ENCODE measurements around the gene CMTM6. TPM values are rescaled to one million over a fixed set of nuclear protein-coding genes. Genes with fewer than 3 reads are reported as not detected.
"Not testable (repeated sequence)": the region's sequence is repeated elsewhere in the genome, so short reads cannot be mapped to it uniquely, and the experiment has no call there.

The CMTM6 gene
- total RNA-seq, 1 donor: 119 TPM

DNA sequence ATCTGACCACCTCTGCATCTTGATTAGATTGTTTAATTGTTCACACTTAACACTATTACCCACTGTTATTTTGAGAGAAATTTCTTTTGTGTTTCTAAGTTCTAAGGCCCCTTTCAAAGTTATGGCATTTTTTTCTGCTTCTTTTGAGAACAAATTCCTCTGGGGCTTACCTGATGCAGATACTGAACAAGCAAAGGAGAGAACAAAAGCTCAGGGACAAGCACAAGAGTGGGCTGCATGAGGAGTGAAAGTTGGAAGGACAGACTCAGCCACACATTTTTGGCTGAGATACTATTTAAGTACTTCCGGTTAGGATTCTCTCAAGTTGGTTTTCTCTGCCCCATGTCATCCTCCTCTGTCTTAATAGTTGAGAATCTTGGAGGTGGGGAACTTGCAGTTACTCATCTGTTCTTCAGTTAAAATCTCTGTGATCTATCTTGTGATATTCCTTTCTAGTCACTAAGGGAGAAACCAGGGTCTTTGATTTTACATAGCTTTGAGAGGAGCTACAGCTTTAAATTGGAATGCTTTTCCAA, 54.7 kb downstream of the CMTM6 start:
- DNase-seq (ENCODE audit: low read depth): no peak
- TF ChIP-seq CTCF (IDR thresholded peaks at IDR 0.05; ENCODE audit: insufficient read depth, low read depth, low read length): no peak
- no peak overlapping the region for H3K4me3 ChIP-seq (ENCODE audit: low read depth, low read length)

DNA sequence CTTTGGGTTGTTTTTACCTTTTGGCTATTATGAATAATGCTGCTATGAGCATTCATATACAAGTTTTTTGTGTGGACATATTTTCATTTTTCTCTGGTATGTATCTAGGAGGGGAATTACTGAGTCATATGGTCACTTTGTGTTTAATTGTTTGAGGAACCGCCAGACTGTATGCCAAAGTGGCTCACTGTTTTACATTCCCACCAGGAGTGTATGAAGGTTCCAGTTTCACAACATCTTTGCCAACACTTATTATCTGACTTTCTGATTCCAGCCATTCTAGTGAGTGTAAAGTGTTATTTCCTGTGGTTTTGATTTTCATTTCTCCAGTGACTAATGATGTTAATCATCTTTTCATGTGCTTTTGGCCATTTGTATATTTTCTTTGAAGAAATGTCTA, 59.2 kb downstream of the CMTM6 start:
- no peak for TF ChIP-seq CTCF (IDR thresholded peaks at IDR 0.05; ENCODE audit: insufficient read depth, low read depth, low read length)
- peak; percentile 63 for DNase-seq (ENCODE audit: low read depth)
- H3K4me3 ChIP-seq (ENCODE audit: low read depth, low read length): no peak overlapping the region

DNA sequence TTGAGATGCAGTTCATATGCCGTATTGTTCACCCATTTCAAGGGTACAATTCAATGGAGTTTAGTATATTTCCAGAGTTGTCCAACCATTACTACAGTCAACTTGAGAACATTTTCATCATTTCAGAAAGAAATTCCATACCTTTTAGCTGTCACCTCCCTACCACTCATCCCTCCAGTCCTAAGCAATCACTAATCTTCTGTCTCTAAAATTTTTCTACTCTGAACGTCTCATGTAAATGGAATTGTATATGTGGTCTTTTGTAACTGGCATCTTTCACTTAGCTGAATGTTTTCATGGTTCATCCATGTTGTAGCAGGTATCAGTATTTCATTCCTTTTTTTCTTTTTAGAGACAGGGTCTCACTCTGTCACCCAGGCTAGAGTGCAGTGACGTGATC, 59.9 kb downstream of the CMTM6 start:
- H3K4me3 ChIP-seq (ENCODE audit: low read depth, low read length): no peak overlapping the region
- DNase-seq (ENCODE audit: low read depth): no peak
- TF ChIP-seq CTCF (IDR thresholded peaks at IDR 0.05; ENCODE audit: insufficient read depth, low read depth, low read length): no peak

GRCh38 chr3:32440611-32441350, 61.9 kb downstream of the CMTM6 start:
- TF ChIP-seq CTCF (IDR thresholded peaks at IDR 0.05; ENCODE audit: insufficient read depth, low read depth, low read length): no peak
- DNase-seq (ENCODE audit: low read depth): no peak
- H3K4me3 ChIP-seq (ENCODE audit: low read depth, low read length): no peak overlapping the region

DNA sequence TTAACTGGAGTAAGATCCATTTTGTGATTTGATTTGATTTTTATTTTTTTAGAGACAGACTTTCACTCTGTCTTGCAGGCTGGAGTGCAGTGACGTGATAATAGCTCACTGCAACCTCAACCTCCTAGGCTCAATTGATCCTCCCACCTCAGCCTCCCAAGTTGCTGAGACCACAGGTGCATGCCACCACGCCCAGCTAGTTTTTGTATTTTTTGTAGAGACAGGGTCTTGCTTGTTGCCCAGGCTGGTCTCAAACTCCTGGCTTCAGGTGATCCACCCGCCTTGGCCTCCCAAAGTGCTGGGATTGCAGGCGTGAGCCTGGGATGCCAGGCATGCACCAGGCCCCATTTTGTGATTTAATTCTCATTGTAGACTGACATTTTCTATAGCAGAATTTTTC, 63.2 kb downstream of the CMTM6 start:
- not testable (repeated sequence) for DNase-seq (ENCODE audit: low read depth); H3K4me3 ChIP-seq (ENCODE audit: low read depth, low read length)

DNA sequence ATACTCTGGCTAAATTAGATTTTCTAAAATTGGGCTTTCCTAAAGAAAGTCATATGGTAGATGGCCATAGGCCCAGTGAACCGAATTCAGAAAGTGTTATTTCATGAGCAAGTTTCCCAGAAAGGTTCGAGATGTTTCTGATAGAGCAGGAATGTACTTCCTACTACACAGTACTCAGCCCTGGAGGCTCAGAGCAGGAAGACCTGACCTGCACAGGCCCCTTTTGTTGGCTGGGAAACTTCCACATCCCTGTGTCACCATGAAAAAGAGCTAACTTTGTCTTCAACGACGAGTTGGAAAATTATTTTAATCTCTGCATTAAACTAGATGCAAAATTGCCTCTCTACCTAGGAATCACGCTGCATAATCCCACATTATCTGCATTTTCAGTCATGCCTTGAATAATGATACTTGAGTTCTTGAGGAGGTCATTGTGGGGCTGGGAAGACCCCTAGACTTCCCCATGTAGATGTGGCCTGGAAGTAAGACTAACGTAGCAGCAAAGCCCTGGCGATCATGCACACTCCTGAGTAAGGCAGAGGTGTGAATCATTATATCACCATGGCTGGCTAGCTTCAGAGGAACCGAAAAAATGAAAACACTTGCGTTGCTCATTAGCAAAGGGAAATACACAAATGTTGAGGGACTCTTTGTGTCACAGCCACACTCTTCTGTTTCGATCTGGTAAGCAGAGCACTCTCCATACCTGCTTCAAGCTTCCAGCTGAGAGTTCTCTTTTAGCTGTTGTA, 63.9 kb downstream of the CMTM6 start:
- DNase-seq (ENCODE audit: low read depth): no peak
- TF ChIP-seq CTCF (IDR thresholded peaks at IDR 0.05; ENCODE audit: insufficient read depth, low read depth, low read length): no peak
- no peak overlapping the region for H3K4me3 ChIP-seq (ENCODE audit: low read depth, low read length)

DNA sequence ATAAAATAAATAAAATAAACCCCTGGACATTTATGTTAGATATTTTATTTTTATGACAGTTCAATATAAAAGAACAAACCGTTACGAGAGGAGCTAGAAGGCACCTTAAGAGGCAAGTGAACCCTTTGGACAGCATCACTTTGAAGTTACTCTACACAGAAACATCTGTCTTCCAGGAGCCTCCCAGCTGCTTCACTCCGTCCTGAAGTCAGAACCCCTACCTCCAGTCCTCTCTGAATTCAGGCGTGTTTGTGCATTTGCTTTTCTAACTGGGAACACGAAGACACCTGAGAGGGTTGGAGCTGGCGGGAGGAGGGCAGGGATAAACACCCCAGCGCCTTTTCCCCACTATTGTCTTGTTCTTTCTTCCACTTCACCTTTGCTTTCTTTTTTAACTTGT, 64.8 kb downstream of the CMTM6 start:
- no peak for TF ChIP-seq CTCF (IDR thresholded peaks at IDR 0.05; ENCODE audit: insufficient read depth, low read depth, low read length)
- no peak overlapping the region for H3K4me3 ChIP-seq (ENCODE audit: low read depth, low read length)
- DNase-seq (ENCODE audit: low read depth): no peak
